ENCODE measurements around the gene GABRP.

GABRP gene

GRCh38 chr5:170783498-170784247 lies at the start of gene GABRP:
TSS of gene GABRP (plus strand) at chr5:170783725. CDS start at chr5:170788616, 4,891 bp downstream.
- no peak within 1 kb of the TSS for H3K4me3 ChIP-seq (ENCODE audit: low read depth, low read length)
- H3K27ac ChIP-seq: no peak within 1 kb of the TSS
- DNase-seq: no peak
- H3K27me3 ChIP-seq (ENCODE audit: insufficient read depth, low read depth, severe bottlenecking): peaks cover 23% of the 10 kb centered on the region
- no peaks in the 10 kb centered on the region for H3K9me3 ChIP-seq (ENCODE audit: severe bottlenecking)
- no peaks in the 10 kb centered on the region for H3K36me3 ChIP-seq
- TF ChIP-seq CTCF (IDR thresholded peaks at IDR 0.05; ENCODE audit: low read depth, low read length): no peak

GRCh38 chr5:170736966-170737365 lies 46.6 kb upstream of the GABRP start:
- Histone ChIP-seq H3K27ac (no peak overlapping the region), H3K36me3 (no peaks in the 10 kb centered on the region), H3K9me3 (ENCODE audit: severe bottlenecking) (no peaks in the 10 kb centered on the region), H3K27me3 (ENCODE audit: insufficient read depth, low read depth, severe bottlenecking) (peaks cover 11% of the 10 kb centered on the region), H3K4me3 (ENCODE audit: low read depth, low read length) (no peak overlapping the region)
- no peak for TF ChIP-seq CTCF (IDR thresholded peaks at IDR 0.05; ENCODE audit: low read depth, low read length)
- DNase-seq: no peak

- Histone ChIP-seq H3K27ac (no peak overlapping the region), H3K36me3 (no peaks in the 10 kb centered on the region), H3K27me3 (ENCODE audit: insufficient read depth, low read depth, severe bottlenecking) (peaks cover 15% of the 10 kb centered on the region), H3K9me3 (ENCODE audit: severe bottlenecking) (no peaks in the 10 kb centered on the region), H3K4me3 (ENCODE audit: low read depth, low read length) (no peak overlapping the region)
- DNase-seq: peak; percentile 32
- TF ChIP-seq CTCF (IDR thresholded peaks at IDR 0.05; ENCODE audit: low read depth, low read length): no peak
Measured at GRCh38 chr5:170737591-170737990, 45.9 kb upstream of the GABRP start.

- Histone ChIP-seq H3K27ac (no peak overlapping the region), H3K36me3 (no peaks in the 10 kb centered on the region), H3K27me3 (ENCODE audit: insufficient read depth, low read depth, severe bottlenecking) (peaks cover 19% of the 10 kb centered on the region), H3K9me3 (ENCODE audit: severe bottlenecking) (no peaks in the 10 kb centered on the region), H3K4me3 (ENCODE audit: low read depth, low read length) (no peak overlapping the region)
- no peak for DNase-seq
- no peak for TF ChIP-seq CTCF (IDR thresholded peaks at IDR 0.05; ENCODE audit: low read depth, low read length)
Measured at GRCh38 chr5:170738840-170739239, 44.7 kb upstream of the GABRP start.

GRCh38 chr5:170739446-170739845 lies 44.1 kb upstream of the GABRP start:
- Histone ChIP-seq H3K27ac (no peak overlapping the region), H3K27me3 (ENCODE audit: insufficient read depth, low read depth, severe bottlenecking) (peaks cover 25% of the 10 kb centered on the region), H3K9me3 (ENCODE audit: severe bottlenecking) (no peaks in the 10 kb centered on the region), H3K4me3 (ENCODE audit: low read depth, low read length) (no peak overlapping the region), H3K36me3 (no peaks in the 10 kb centered on the region)
- no peak for TF ChIP-seq CTCF (IDR thresholded peaks at IDR 0.05; ENCODE audit: low read depth, low read length)
- DNase-seq: no peak

Data from WERI-Rb-1 (cell line).